ENCODE data around the gene MTA1.

DNA sequence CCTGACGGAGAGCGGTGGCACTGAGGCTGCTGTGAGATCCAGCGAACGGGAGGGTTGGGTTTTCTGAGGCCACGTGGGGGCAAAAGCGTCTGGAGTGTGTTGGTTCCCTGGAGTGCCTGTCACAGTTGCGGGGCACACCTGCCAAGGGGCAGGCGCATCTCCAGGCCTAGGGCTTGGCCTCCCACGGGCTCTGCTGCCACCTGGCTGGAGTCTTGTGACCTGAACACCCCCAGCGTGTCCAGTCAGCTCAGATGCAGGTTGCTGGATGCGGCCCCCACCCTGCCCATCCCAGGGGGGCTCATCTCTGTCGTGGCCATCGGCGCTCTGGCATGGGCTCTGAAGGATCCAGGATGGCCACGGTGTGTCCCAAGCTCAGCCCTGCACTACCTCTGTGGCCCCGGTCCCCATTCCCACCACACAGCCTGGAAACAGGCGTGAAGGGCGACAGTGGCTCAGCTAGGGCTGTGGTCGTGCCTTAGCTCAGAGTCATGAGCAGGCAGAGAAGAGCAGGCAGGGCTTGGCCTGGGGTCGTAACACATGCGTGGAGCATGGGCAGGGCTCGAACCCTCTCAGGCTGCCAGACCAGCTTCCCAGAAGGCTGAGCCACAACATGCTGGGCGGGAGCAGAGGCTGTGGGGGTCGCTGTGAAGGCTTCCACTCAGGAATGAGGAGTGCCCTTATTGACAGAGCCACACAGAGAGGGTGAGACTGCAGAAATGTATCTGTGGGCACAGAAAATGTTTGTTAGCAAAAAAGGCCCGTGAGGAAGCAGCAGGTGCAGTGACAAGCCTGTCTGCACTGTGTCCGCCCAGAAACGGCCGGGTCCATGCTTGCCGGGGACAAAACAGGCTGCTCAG is 31.5 kb downstream of the MTA1 start:
- TF ChIP-seq EZH2 (IDR thresholded peaks at IDR 0.05), result no peak
- TF ChIP-seq EZH2phosphoT487 (IDR thresholded peaks at IDR 0.05), result no peak
- TF ChIP-seq, protein P1, sequence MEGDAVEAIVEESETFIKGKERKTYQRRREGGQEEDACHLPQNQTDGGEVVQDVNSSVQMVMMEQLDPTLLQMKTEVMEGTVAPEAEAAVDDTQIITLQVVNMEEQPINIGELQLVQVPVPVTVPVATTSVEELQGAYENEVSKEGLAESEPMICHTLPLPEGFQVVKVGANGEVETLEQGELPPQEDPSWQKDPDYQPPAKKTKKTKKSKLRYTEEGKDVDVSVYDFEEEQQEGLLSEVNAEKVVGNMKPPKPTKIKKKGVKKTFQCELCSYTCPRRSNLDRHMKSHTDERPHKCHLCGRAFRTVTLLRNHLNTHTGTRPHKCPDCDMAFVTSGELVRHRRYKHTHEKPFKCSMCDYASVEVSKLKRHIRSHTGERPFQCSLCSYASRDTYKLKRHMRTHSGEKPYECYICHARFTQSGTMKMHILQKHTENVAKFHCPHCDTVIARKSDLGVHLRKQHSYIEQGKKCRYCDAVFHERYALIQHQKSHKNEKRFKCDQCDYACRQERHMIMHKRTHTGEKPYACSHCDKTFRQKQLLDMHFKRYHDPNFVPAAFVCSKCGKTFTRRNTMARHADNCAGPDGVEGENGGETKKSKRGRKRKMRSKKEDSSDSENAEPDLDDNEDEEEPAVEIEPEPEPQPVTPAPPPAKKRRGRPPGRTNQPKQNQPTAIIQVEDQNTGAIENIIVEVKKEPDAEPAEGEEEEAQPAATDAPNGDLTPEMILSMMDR (IDR thresholded peaks at IDR 0.05), result no peak

Data from neural progenitor cell (in vitro differentiated cells).